K562 (cell line): Measurements from ENCODE around the gene ANO2. TPM values are rescaled to one million over a fixed set of nuclear protein-coding genes. Genes with fewer than 3 reads are reported as not detected.

Experiments
- ATAC-seq: fragments of 200-7000 bp; cut with Tn5 transposase; 3 replicates; pipeline ENCODE4 v1.9.1; 2020; ENCODE audit warnings: moderate library complexity
- BruUV-seq: library from RNA; stranded (reverse); fragments of 400-500 nt; replicated peaks from 2 replicates; lab custom pipeline; 2021; lab: Mats Ljungman, UMichigan
- CTCF ChIA-PET: fragments of 300-600 bp; formaldehyde crosslinking; extraction: SDS; loops from one replicate; lab custom pipeline; 2021; ENCODE audit warnings: low intra/inter-chr PET ratio; lab: Yijun Ruan, JAX
- POLR2A ChIA-PET: fragments of 300-600, 350-650 bp; sonication (Branson Sonifier 250); formaldehyde crosslinking; extraction: SDS; loops from one replicate; lab custom pipeline; 2021; ENCODE audit warnings: antibody characterized with exemption, inconsistent platforms; lab: Yijun Ruan, JAX
- DNase-seq, 4 experiments: peaks; one replicate each; pipeline versions ENCODE4 v3.0.0 to v3.0.0-alpha.2; 2011 to 2018; ENCODE audit warnings: low spot score in 3 of 4, mixed read lengths in 3 of 4; ENCODE audit errors: extremely low read depth in 1 of 4
- FAIRE-seq: peaks from 2 replicates; lab custom pipeline; 2011; peaks lifted over from hg19 to GRCh38; lab: Jason Lieb, UNC
- H2AFZ ChIP-seq: 2 replicates; pipeline ENCODE4 v1.6.0; 2011; ENCODE audit warnings: low read depth, low read length, control low read depth, inconsistent platforms
- H3K27ac ChIP-seq: fragments of 200-600 bp; 3 replicates; pipeline ENCODE4 v1.8.0; 2011; ENCODE audit warnings: low read depth, mild to moderate bottlenecking, control low read depth, inconsistent platforms, low read length, moderate library complexity, mixed read lengths; ENCODE audit errors: extremely low read depth
- H3K27me3 ChIP-seq, 2 experiments: fragments of 300-600 bp in 1 of 2; 2 replicates in 1 of 2; 3 replicates in 1 of 2; pipeline versions ENCODE4 v1.6.0 to v1.8.0; 2011; ENCODE audit warnings: inconsistent platforms in 2 of 2, low read length in 2 of 2, mild to moderate bottlenecking in 1 of 2, mixed read lengths in 1 of 2, moderate library complexity in 1 of 2; ENCODE audit not compliant: control insufficient read depth in 2 of 2, insufficient read depth in 2 of 2
- H3K36me3 ChIP-seq: fragments of 300-600 bp; 3 replicates; pipeline ENCODE4 v1.8.0; 2011; ENCODE audit warnings: mild to moderate bottlenecking, low read length, inconsistent platforms; ENCODE audit not compliant: control insufficient read depth, insufficient read depth
- H3K4me1 ChIP-seq, 2 experiments: fragments of 200-600 bp in 1 of 2; replicated peaks in 1 of 2; 2 replicates in 1 of 2; 3 replicates in 1 of 2; pipeline versions ENCODE4 v1.5.1 to v1.8.0; 2011; ENCODE audit warnings: inconsistent platforms in 2 of 2, low read length in 2 of 2, mild to moderate bottlenecking in 1 of 2, mixed read lengths in 1 of 2, moderate library complexity in 1 of 2; ENCODE audit not compliant: control insufficient read depth in 2 of 2, insufficient read depth in 2 of 2
- H3K4me2 ChIP-seq: 2 replicates; pipeline ENCODE4 v1.6.1; 2011; ENCODE audit warnings: low read length, control low read depth, inconsistent platforms, mixed read lengths; ENCODE audit not compliant: insufficient read depth
- H3K4me3 ChIP-seq: fragments of 200-600 bp; sonication (generic), shearing (Covaris generic); 2 replicates; pipeline ENCODE4 v1.5.1; 2016; ENCODE audit warnings: control low read depth, inconsistent platforms
- H3K79me2 ChIP-seq: fragments of 200-600 bp; 3 replicates; pipeline ENCODE4 v1.8.0; 2011; ENCODE audit warnings: low read length, inconsistent platforms; ENCODE audit not compliant: control insufficient read depth, insufficient read depth
- H3K9ac ChIP-seq, 2 experiments: 2 replicates each; pipeline versions ENCODE4 v1.6.0 to v1.6.1; 2011; ENCODE audit warnings: low read depth in 2 of 2, low read length in 2 of 2, control low read depth in 1 of 2, inconsistent platforms in 1 of 2, mild to moderate bottlenecking in 1 of 2, mixed read lengths in 1 of 2; ENCODE audit not compliant: insufficient read depth in 1 of 2
- H3K9me1 ChIP-seq: one replicate; pipeline ENCODE4 v1.6.0; 2011; ENCODE audit warnings: inconsistent platforms, mild to moderate bottlenecking, low read length, moderate library complexity; ENCODE audit not compliant: control insufficient read depth, insufficient read depth
- H3K9me3 ChIP-seq: replicated peaks from 2 replicates; pipeline ENCODE4 v1.5.1; 2011; ENCODE audit warnings: low read depth, low read length, inconsistent platforms; ENCODE audit not compliant: control insufficient read depth, insufficient read depth
- H4K20me1 ChIP-seq: replicated peaks from 2 replicates; pipeline ENCODE4 v1.6.1; 2011; ENCODE audit warnings: low read length, inconsistent platforms, mixed read lengths; ENCODE audit not compliant: control insufficient read depth, insufficient read depth
- CC2D1A ChIP-seq: fragments of 450-650 bp; IDR thresholded peaks from 2 replicates; pipeline ENCODE4 v1.6.1; 2017; ENCODE audit warnings: mild to moderate bottlenecking
- MEIS2 ChIP-seq: fragments of 450-650 bp; IDR thresholded peaks from 2 replicates; pipeline ENCODE4 v1.6.1; 2014; ENCODE audit warnings: mild to moderate bottlenecking; ENCODE audit not compliant: partially characterized antibody
- WGBS: fragments of 100-300 bp; shearing (Covaris generic); methylation state at CpG from one replicate; pipeline ENCODE4 v1.1.6; 2016; ENCODE audit warnings: low coverage, mixed read lengths; ENCODE audit not compliant: insufficient coverage; ENCODE audit errors: missing lambda C conversion rate; 5-methylcytosine and 5-hydroxymethylcytosine counted together
- in situ Hi-C: fragments of 300-500 bp; cut with MboI; formaldehyde crosslinking; loops from 4 replicates; pipeline ENCODE4 v1.15.0; 2018; ENCODE audit warnings: inconsistent platforms, mixed read lengths
- intact Hi-C: fragments of 100-400 bp; cut with micrococcal nuclease; formaldehyde crosslinking; loops from 2 replicates; pipeline ENCODE4 v1.14.2; 2022
- polyA plus RNA-seq, 8 experiments: library from polyadenylated mRNA; depleted of rRNA in 4 of 8; stranded (reverse) in 5 of 8; unstranded in 3 of 8; fragments of >200 nt; fragmentation: Nextera tagmentation in 2 of 8; fragmentation: Illumina TruSeq in 1 of 8; extraction: Ambion mirVana in 2 of 8; extraction: Trizol in 1 of 8; gene quantifications; 2 replicates each; pipeline versions ENCODE4 v1.2.1 to v1.2.3, GENCODE V29; 2011 to 2014; ENCODE audit warnings: inconsistent platforms in 1 of 8, missing spikeins in 1 of 8
- total RNA-seq, 7 experiments: library from RNA; depleted of rRNA in 6 of 7; stranded (reverse); fragments of >200 nt in 6 of 7; fragmentation: Illumina TruSeq in 2 of 7; extraction: Trizol in 2 of 7; gene quantifications; 2 replicates each; pipeline versions ENCODE4 v1.2.1 to v1.2.3, GENCODE V29; 2011 to 2021; ENCODE audit warnings: low replicate concordance in 1 of 7
- TF ChIP-seq, protein P1 (sequence below), 2 experiments: IDR thresholded peaks in 1 of 2; conservative IDR thresholded peaks in 1 of 2; 2 replicates each; pipeline ENCODE4 v1.6.1; 2016; ENCODE audit warnings: low read depth in 2 of 2, mild to moderate bottlenecking in 1 of 2, missing compliant biosample characterization in 1 of 2, missing genetic modification characterization in 1 of 2, moderate library complexity in 1 of 2

ANO2 gene
- total and polyA plus RNA-seq, 9 of the 15 experiments (the other 6 are each of a cell fraction or from before 2014, with no cell fraction given), result 0.64 TPM; not detected in 8

- H3K4me1 ChIP-seq, result no peaks in the 10 kb centered on the region
- H3K9ac ChIP-seq, result no peak overlapping the region
- no peak overlapping the region for H3K4me3 ChIP-seq
- no TSS peak for BruUV-seq
- in situ Hi-C loops (no loop called here), intact Hi-C loops (no loop called here)
- ChIA-PET POLR2A (no interaction called here), CTCF (no interaction called here)
- H4K20me1 ChIP-seq, result no peaks in the 10 kb centered on the region
- DNase-seq (no peak), FAIRE-seq (no peak), ATAC-seq (no peak)
- H3K4me2 ChIP-seq, result no peak overlapping the region
- 0% methylated on average over 1 of the region's 4 CpGs for WGBS
- no peak overlapping the region for H2AFZ ChIP-seq
- H3K79me2 ChIP-seq, result no peaks in the 10 kb centered on the region
- H3K36me3 ChIP-seq, result no peaks in the 10 kb centered on the region
- H3K27me3 ChIP-seq, result peaks cover 0 to 9% of the 10 kb centered on the region in 2 experiments; a peak in 2 of 5 replicates
- H3K9me1 ChIP-seq, result no peaks in the 10 kb centered on the region
- TF ChIP-seq CC2D1A, result no peak
- TF ChIP-seq MEIS2, result peak; percentile 31
- TF ChIP-seq, protein P1, sequence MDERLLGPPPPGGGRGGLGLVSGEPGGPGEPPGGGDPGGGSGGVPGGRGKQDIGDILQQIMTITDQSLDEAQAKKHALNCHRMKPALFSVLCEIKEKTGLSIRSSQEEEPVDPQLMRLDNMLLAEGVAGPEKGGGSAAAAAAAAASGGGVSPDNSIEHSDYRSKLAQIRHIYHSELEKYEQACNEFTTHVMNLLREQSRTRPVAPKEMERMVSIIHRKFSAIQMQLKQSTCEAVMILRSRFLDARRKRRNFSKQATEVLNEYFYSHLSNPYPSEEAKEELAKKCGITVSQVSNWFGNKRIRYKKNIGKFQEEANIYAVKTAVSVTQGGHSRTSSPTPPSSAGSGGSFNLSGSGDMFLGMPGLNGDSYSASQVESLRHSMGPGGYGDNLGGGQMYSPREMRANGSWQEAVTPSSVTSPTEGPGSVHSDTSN (CRISPR knock-in tag; IDR thresholded peaks at IDR 0.05; ENCODE audit: low read depth), result no peak
- TF ChIP-seq, protein P1 (tag; conservative IDR thresholded peaks at IDR 0.05; ENCODE audit: low read depth), result peak; percentile 57
- H3K27ac ChIP-seq, result no peak overlapping the region
- no peaks in the 10 kb centered on the region for H3K9me3 ChIP-seq
These were observed 387.2 kb downstream of the ANO2 start for GRCh38 chr12:5557906-5558305.
